GM12878 (cell line): ENCODE data around the gene TANC1. TPM values are rescaled to one million over a fixed set of nuclear protein-coding genes. Genes with fewer than 3 reads are reported as not detected.

Experiments used
- ATAC-seq: fragments of 200-7000 bp; cut with Tn5 transposase; 3 replicates; pipeline ENCODE4 v1.9.1; 2020; ENCODE audit warnings: mild to moderate bottlenecking, moderate library complexity
- BruUV-seq: library from RNA; stranded (reverse); fragments of 400-500 nt; replicated peaks from 2 replicates; lab custom pipeline; 2021; lab: Mats Ljungman, UMichigan
- CTCF ChIA-PET: fragments of 300-600 bp; sonication (Branson Sonifier 250); formaldehyde crosslinking; extraction: SDS; loops from one replicate; lab custom pipeline; 2021; ENCODE audit warnings: inconsistent platforms; lab: Yijun Ruan, JAX
- POLR2A ChIA-PET: fragments of 350-600 bp; formaldehyde crosslinking; extraction: SDS; loops from one replicate; lab custom pipeline; 2021; ENCODE audit warnings: inconsistent platforms; lab: Charles Lee
- RAD21 ChIA-PET: fragments of 300-600 bp; sonication (Branson Sonifier 250); formaldehyde crosslinking; loops from one replicate; lab custom pipeline; 2023; ENCODE audit warnings: antibody characterized with exemption; ENCODE audit not compliant: unreplicated experiment; lab: Charles Lee
- SMC1A ChIA-PET: fragments of 300-600 bp; sonication (Branson Sonifier 250); formaldehyde crosslinking; loops from one replicate; lab custom pipeline; 2023; ENCODE audit not compliant: unreplicated experiment, uncharacterized antibody; lab: Charles Lee
- DNase-seq: peaks from one replicate; pipeline ENCODE4 v3.0.0-alpha.2; 2011; ENCODE audit warnings: low read depth, low spot score
- FAIRE-seq: peaks from 3 replicates; lab custom pipeline; 2011; peaks lifted over from hg19 to GRCh38; lab: Jason Lieb, UNC
- H2AFZ ChIP-seq: 2 replicates; pipeline ENCODE4 v1.6.0; 2011; ENCODE audit warnings: low read depth, low read length, control low read depth; ENCODE audit not compliant: control insufficient read depth
- H3K27ac ChIP-seq: 2 replicates; pipeline ENCODE4 v1.5.1; 2011; ENCODE audit warnings: control low read depth; ENCODE audit not compliant: control insufficient read depth, insufficient read depth
- H3K27me3 ChIP-seq, 2 experiments: replicated peaks in 1 of 2; 2 replicates each; pipeline versions ENCODE4 v1.6.0 to v1.6.1; 2011; ENCODE audit warnings: low read length in 1 of 2; ENCODE audit not compliant: control insufficient read depth in 2 of 2, insufficient read depth in 2 of 2
- H3K36me3 ChIP-seq, 2 experiments: 2 replicates each; pipeline ENCODE4 v1.5.1; 2011; ENCODE audit warnings: low read length in 1 of 2; ENCODE audit not compliant: control insufficient read depth in 2 of 2, insufficient read depth in 2 of 2
- H3K4me1 ChIP-seq: 2 replicates; pipeline ENCODE4 v1.6.1; 2011; ENCODE audit warnings: mild to moderate bottlenecking, low read length, moderate library complexity, mixed read lengths; ENCODE audit not compliant: control insufficient read depth, insufficient read depth
- H3K4me2 ChIP-seq: 2 replicates; pipeline ENCODE4 v1.6.0; 2011; ENCODE audit warnings: control low read depth; ENCODE audit not compliant: control insufficient read depth, insufficient read depth
- H3K4me3 ChIP-seq: fragments of 200-600 bp; sonication (generic); 2 replicates; pipeline ENCODE4 v1.5.1; 2016
- H3K79me2 ChIP-seq: 2 replicates; pipeline ENCODE4 v1.6.0; 2011; ENCODE audit warnings: low read length; ENCODE audit not compliant: control insufficient read depth, insufficient read depth
- H3K9ac ChIP-seq: 2 replicates; pipeline ENCODE4 v1.8.0; 2011; ENCODE audit warnings: low read length, control low read depth, mixed read lengths; ENCODE audit not compliant: control insufficient read depth, insufficient read depth
- H3K9me3 ChIP-seq: replicated peaks from 3 replicates; pipeline ENCODE4 v1.5.1; 2011; ENCODE audit warnings: mild to moderate bottlenecking, low read length; ENCODE audit not compliant: control insufficient read depth, insufficient read depth
- H4K20me1 ChIP-seq: 2 replicates; pipeline ENCODE4 v1.6.0; 2011; ENCODE audit not compliant: control insufficient read depth, insufficient read depth
- CHD1 ChIP-seq: IDR thresholded peaks from 2 replicates; pipeline ENCODE4 v1.6.1; 2012; ENCODE audit warnings: low read depth, low read length, improper control_type of control experiment
- HDAC2 ChIP-seq: fragments of 200-600 bp; sonication (generic); IDR thresholded peaks from 2 replicates; pipeline ENCODE4 v1.6.1; 2017
- HDGF ChIP-seq: fragments of 450-650 bp; IDR thresholded peaks from 2 replicates; pipeline ENCODE4 v1.6.1; 2016; ENCODE audit warnings: antibody characterized with exemption
- NR2F1 ChIP-seq: fragments of 450-650 bp; conservative IDR thresholded peaks from 2 replicates; pipeline ENCODE4 v1.6.1; 2017; ENCODE audit warnings: mild to moderate bottlenecking
- POLR2AphosphoS2 ChIP-seq: IDR thresholded peaks from 2 replicates; pipeline ENCODE4 v1.6.1; 2011; ENCODE audit warnings: low read depth, mild to moderate bottlenecking, low read length, improper control_type of control experiment, moderate library complexity
- SMAD1 ChIP-seq: fragments of 450-650 bp; IDR thresholded peaks from 2 replicates; pipeline ENCODE4 v1.6.1; 2018; ENCODE audit warnings: mild to moderate bottlenecking, low read depth; ENCODE audit not compliant: partially characterized antibody
- SPI1 ChIP-seq: IDR thresholded peaks from 2 replicates; pipeline ENCODE4 v1.6.1; 2011; ENCODE audit warnings: low read depth, mild to moderate bottlenecking, low read length, moderate library complexity, borderline replicate concordance; ENCODE audit not compliant: insufficient read depth
- TCF12 ChIP-seq: IDR thresholded peaks from 2 replicates; pipeline ENCODE4 v1.6.1; 2011; ENCODE audit warnings: low read depth, mild to moderate bottlenecking, low read length
- WGBS: methylation state at CpG from one replicate; pipeline ENCODE4 v1.1.6; 2016; ENCODE audit warnings: low lambda C conversion rate; ENCODE audit not compliant: insufficient replicate concordance, insufficient coverage; ENCODE audit errors: missing lambda C conversion rate; 5-methylcytosine and 5-hydroxymethylcytosine counted together
- in situ Hi-C: fragments of 300-500 bp; cut with MboI; formaldehyde crosslinking; loops from 9 replicates; pipeline ENCODE4 v1.14.3; 2018; ENCODE audit warnings: mixed read lengths
- intact Hi-C: fragments of 100-400 bp; cut with micrococcal nuclease; formaldehyde crosslinking; loops from one replicate; pipeline ENCODE4 v1.14.2; 2022; ENCODE audit not compliant: unreplicated experiment
- polyA plus RNA-seq, 11 experiments: library from polyadenylated mRNA; depleted of rRNA in 4 of 11; unstranded in 6 of 11; stranded (reverse) in 5 of 11; fragments of >200 nt; fragmentation: Nextera tagmentation in 4 of 11; fragmentation: Illumina TruSeq in 1 of 11; extraction: Ambion mirVana in 4 of 11; extraction: Trizol in 1 of 11; gene quantifications; 1 replicate in 1 of 11; 2 replicates in 10 of 11; pipeline versions ENCODE4 v1.2.1 to v1.2.3, GENCODE V29; 2011 to 2016; ENCODE audit warnings: inconsistent platforms in 2 of 11, missing spikeins in 2 of 11, low read depth in 1 of 11
- total RNA-seq, 4 experiments: library from RNA; depleted of rRNA in 3 of 4; stranded (reverse); fragments of >200 nt in 3 of 4; fragmentation: Illumina TruSeq in 1 of 4; extraction: Trizol in 1 of 4; gene quantifications; 2 replicates each; pipeline versions ENCODE4 v1.2.1 to v1.2.3, GENCODE V29; 2013 to 2021
- TF ChIP-seq, protein P1 (sequence below): IDR thresholded peaks from 2 replicates; pipeline ENCODE4 v1.6.1; 2012; ENCODE audit warnings: low read depth, low read length, improper control_type of control experiment
- TF ChIP-seq, protein P2 (sequence below): fragments of 450-650 bp; IDR thresholded peaks from 2 replicates; pipeline ENCODE4 v1.6.1; 2017; ENCODE audit warnings: antibody characterized with exemption, mild to moderate bottlenecking, moderate library complexity
- TF ChIP-seq, protein P3 (sequence below): fragments of 450-650 bp; IDR thresholded peaks from 2 replicates; pipeline ENCODE4 v1.6.1; 2017; ENCODE audit warnings: mild to moderate bottlenecking, moderate library complexity

Gene TANC1
- total and polyA plus RNA-seq, 10 of the 15 experiments (the other 5 are each of a cell fraction or from before 2014, with no cell fraction given) = 0.05 to 5.0 (median 0.34) TPM

DNA sequence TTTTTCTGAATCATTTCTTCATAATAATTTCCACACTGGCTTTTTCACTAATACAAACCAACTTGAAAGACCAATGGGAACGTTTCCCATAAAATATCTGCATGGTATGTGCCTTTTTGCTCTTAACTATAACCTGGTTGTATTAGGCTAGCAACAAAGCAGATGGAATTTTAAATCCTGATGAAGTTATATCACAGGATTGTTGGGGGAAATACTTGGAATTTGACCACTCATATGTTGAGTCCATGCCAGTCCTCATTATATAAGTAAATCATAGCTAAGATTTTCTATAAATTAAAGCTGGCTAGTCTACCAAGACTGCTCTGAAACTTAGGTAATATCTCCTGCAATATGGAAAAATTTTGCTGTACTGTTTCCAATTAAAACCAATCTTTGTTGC is 99.5 kb downstream of the TANC1 start (continued):
- no peak for TF ChIP-seq SMAD1

DNA sequence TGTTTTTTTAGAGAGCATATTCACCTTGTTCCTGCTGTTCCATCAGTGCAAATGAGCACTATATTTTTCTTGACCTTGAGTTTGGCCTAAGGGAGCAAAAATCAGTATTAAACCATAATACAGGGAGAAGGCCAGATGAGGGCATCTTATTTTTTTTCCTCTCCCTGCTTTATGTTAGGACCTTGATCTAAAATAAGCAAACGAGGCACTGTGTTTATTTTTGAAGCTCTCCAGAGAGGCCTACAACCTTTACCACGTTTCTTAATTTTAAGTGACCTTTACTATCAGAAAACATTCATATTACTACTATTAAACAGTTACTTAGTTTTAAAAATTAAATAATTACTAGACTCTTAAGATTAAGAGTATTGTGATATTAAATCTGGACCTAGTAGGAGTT is 100.8 kb downstream of the TANC1 start:
- in situ Hi-C loops = no loop called here
- Histone ChIP-seq H4K20me1 (no peaks in the 10 kb centered on the region), H3K27me3 (no peaks in the 10 kb centered on the region), H3K9me3 (no peaks in the 10 kb centered on the region), H3K4me1 (no peaks in the 10 kb centered on the region), H3K79me2 (no peaks in the 10 kb centered on the region), H2AFZ (no peak overlapping the region), H3K9ac (no peak overlapping the region), H3K36me3 (no peaks in the 10 kb centered on the region), H3K27ac (no peak overlapping the region), H3K4me2 (no peak overlapping the region), H3K4me3 (no peak overlapping the region)
- CTCF ChIA-PET = no interaction called here
- FAIRE-seq = no peak
- no peak for ATAC-seq
- intact Hi-C loops = no loop called here
- DNase-seq = no peak
- POLR2A ChIA-PET = no interaction called here
- BruUV-seq = no TSS peak
- TF ChIP-seq TCF12 = no peak
- TF ChIP-seq, protein P1, sequence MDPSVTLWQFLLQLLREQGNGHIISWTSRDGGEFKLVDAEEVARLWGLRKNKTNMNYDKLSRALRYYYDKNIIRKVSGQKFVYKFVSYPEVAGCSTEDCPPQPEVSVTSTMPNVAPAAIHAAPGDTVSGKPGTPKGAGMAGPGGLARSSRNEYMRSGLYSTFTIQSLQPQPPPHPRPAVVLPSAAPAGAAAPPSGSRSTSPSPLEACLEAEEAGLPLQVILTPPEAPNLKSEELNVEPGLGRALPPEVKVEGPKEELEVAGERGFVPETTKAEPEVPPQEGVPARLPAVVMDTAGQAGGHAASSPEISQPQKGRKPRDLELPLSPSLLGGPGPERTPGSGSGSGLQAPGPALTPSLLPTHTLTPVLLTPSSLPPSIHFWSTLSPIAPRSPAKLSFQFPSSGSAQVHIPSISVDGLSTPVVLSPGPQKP = no peak
- TF ChIP-seq, protein P2, sequence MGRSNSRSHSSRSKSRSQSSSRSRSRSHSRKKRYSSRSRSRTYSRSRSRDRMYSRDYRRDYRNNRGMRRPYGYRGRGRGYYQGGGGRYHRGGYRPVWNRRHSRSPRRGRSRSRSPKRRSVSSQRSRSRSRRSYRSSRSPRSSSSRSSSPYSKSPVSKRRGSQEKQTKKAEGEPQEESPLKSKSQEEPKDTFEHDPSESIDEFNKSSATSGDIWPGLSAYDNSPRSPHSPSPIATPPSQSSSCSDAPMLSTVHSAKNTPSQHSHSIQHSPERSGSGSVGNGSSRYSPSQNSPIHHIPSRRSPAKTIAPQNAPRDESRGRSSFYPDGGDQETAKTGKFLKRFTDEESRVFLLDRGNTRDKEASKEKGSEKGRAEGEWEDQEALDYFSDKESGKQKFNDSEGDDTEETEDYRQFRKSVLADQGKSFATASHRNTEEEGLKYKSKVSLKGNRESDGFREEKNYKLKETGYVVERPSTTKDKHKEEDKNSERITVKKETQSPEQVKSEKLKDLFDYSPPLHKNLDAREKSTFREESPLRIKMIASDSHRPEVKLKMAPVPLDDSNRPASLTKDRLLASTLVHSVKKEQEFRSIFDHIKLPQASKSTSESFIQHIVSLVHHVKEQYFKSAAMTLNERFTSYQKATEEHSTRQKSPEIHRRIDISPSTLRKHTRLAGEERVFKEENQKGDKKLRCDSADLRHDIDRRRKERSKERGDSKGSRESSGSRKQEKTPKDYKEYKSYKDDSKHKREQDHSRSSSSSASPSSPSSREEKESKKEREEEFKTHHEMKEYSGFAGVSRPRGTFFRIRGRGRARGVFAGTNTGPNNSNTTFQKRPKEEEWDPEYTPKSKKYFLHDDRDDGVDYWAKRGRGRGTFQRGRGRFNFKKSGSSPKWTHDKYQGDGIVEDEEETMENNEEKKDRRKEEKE = no peak
- TF ChIP-seq HDAC2 = no peak
- TF ChIP-seq SPI1 = no peak
- no peak for TF ChIP-seq CHD1
- no peak for TF ChIP-seq NR2F1
- TF ChIP-seq POLR2AphosphoS2 = no peak
- TF ChIP-seq, protein P3, sequence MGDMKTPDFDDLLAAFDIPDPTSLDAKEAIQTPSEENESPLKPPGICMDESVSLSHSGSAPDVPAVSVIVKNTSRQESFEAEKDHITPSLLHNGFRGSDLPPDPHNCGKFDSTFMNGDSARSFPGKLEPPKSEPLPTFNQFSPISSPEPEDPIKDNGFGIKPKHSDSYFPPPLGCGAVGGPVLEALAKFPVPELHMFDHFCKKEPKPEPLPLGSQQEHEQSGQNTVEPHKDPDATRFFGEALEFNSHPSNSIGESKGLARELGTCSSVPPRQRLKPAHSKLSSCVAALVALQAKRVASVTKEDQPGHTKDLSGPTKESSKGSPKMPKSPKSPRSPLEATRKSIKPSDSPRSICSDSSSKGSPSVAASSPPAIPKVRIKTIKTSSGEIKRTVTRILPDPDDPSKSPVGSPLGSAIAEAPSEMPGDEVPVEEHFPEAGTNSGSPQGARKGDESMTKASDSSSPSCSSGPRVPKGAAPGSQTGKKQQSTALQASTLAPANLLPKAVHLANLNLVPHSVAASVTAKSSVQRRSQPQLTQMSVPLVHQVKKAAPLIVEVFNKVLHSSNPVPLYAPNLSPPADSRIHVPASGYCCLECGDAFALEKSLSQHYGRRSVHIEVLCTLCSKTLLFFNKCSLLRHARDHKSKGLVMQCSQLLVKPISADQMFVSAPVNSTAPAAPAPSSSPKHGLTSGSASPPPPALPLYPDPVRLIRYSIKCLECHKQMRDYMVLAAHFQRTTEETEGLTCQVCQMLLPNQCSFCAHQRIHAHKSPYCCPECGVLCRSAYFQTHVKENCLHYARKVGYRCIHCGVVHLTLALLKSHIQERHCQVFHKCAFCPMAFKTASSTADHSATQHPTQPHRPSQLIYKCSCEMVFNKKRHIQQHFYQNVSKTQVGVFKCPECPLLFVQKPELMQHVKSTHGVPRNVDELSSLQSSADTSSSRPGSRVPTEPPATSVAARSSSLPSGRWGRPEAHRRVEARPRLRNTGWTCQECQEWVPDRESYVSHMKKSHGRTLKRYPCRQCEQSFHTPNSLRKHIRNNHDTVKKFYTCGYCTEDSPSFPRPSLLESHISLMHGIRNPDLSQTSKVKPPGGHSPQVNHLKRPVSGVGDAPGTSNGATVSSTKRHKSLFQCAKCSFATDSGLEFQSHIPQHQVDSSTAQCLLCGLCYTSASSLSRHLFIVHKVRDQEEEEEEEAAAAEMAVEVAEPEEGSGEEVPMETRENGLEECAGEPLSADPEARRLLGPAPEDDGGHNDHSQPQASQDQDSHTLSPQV = no peak
- no peak for TF ChIP-seq HDGF
- 72% methylated on average over 2 of the region's 2 CpGs for WGBS
- RAD21 ChIA-PET = no interaction called here
- SMC1A ChIA-PET = no interaction called here
